NB4 (cell line): ENCODE measurements around the gene CLDND2.

Experiments
- CTCF ChIP-seq: IDR thresholded peaks from one replicate; pipeline ENCODE4 v1.5.1; 2012; ENCODE audit warnings: low read depth, low read length
- POLR2A ChIP-seq: IDR thresholded peaks from 2 replicates; pipeline ENCODE4 v1.6.1; 2011; ENCODE audit warnings: mild to moderate bottlenecking; ENCODE audit not compliant: insufficient read length; ENCODE audit errors: extremely low read depth
- TF ChIP-seq, protein P1 (sequence below): IDR thresholded peaks from 2 replicates; pipeline ENCODE4 v1.6.1; 2011; ENCODE audit warnings: low read depth, low read length

- no peak for TF ChIP-seq CTCF
- TF ChIP-seq, protein P1, sequence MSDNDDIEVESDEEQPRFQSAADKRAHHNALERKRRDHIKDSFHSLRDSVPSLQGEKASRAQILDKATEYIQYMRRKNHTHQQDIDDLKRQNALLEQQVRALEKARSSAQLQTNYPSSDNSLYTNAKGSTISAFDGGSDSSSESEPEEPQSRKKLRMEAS: no peak
- no peak for TF ChIP-seq POLR2A
Measured at GRCh38 chr19:51318687-51319648, 49.8 kb downstream of the CLDND2 start.
